CD14-positive monocyte (primary cell): ENCODE data around the gene NTM. TPM values are rescaled to one million over a fixed set of nuclear protein-coding genes. Genes with fewer than 3 reads are reported as not detected.

ENCODE experiments used
- DNase-seq, 3 donors: peaks; one replicate each; pipeline ENCODE4 v3.0.0-alpha.2; 2011 to 2022
- H2AFZ ChIP-seq: 2 replicates; pipeline ENCODE4 v1.6.0; 2012; ENCODE audit warnings: mild to moderate bottlenecking, low read depth, low read length, inconsistent platforms; ENCODE audit not compliant: insufficient read depth, poor library complexity, severe bottlenecking
- H3K27ac ChIP-seq, 2 donors: 1 replicate in 1 of 2; 2 replicates in 1 of 2; pipeline ENCODE4 v1.5.1; 2012 to 2013; ENCODE audit warnings: low read length in 2 of 2, control low read depth in 1 of 2, inconsistent platforms in 1 of 2, low read depth in 1 of 2, mild to moderate bottlenecking in 1 of 2
- H3K27me3 ChIP-seq, 2 donors: one replicate each; pipeline versions ENCODE4 v1.6.0 to v1.6.1; 2011 to 2013; ENCODE audit warnings: low read length in 2 of 2; ENCODE audit not compliant: control insufficient read depth in 2 of 2, insufficient read depth in 2 of 2
- H3K36me3 ChIP-seq, 2 donors: replicated peaks in 1 of 2; 1 replicate in 1 of 2; 2 replicates in 1 of 2; pipeline versions ENCODE4 v1.5.1 to v1.6.1; 2012 to 2013; ENCODE audit warnings: low read length in 2 of 2, control low read depth in 1 of 2, inconsistent platforms in 1 of 2, mild to moderate bottlenecking in 1 of 2; ENCODE audit not compliant: insufficient read depth in 2 of 2, control insufficient read depth in 1 of 2
- H3K4me1 ChIP-seq, 2 donors: 1 replicate in 1 of 2; 2 replicates in 1 of 2; pipeline versions ENCODE4 v1.5.1 to v1.6.1; 2012 to 2013; ENCODE audit warnings: low read length in 2 of 2, control low read depth in 1 of 2, inconsistent platforms in 1 of 2, mild to moderate bottlenecking in 1 of 2, moderate library complexity in 1 of 2; ENCODE audit not compliant: insufficient read depth in 2 of 2, control insufficient read depth in 1 of 2
- H3K4me2 ChIP-seq: replicated peaks from 2 replicates; pipeline ENCODE3; 2012; ENCODE audit warnings: low read length, moderate library complexity, mild to moderate bottlenecking; ENCODE audit not compliant: poor library complexity, severe bottlenecking; ENCODE audit errors: extremely low read depth
- H3K4me3 ChIP-seq, 3 experiments: fragments of 200-600 bp in 1 of 3; sonication (generic) in 1 of 3; replicated peaks in 1 of 3; 1 replicate in 2 of 3; 2 replicates in 1 of 3; pipeline ENCODE4 v1.5.1; 2011 to 2013; ENCODE audit warnings: low read length in 3 of 3, mild to moderate bottlenecking in 3 of 3, control low read depth in 2 of 3, low read depth in 2 of 3, inconsistent platforms in 1 of 3, moderate library complexity in 1 of 3
- H3K79me2 ChIP-seq: 2 replicates; pipeline ENCODE4 v1.6.0; 2012; ENCODE audit warnings: mild to moderate bottlenecking, control low read depth, inconsistent platforms, low read length, moderate library complexity; ENCODE audit not compliant: insufficient read depth
- H3K9ac ChIP-seq: 2 replicates; pipeline ENCODE4 v1.6.0; 2017; ENCODE audit warnings: low read length, mild to moderate bottlenecking; ENCODE audit not compliant: insufficient read depth, poor library complexity, severe bottlenecking
- H3K9me3 ChIP-seq, 2 donors: replicated peaks in 1 of 2; 1 replicate in 1 of 2; 2 replicates in 1 of 2; pipeline versions ENCODE4 v1.5.1 to v1.6.1; 2012 to 2013; ENCODE audit warnings: low read length in 2 of 2, control low read depth in 1 of 2; ENCODE audit not compliant: control insufficient read depth in 1 of 2, insufficient read depth in 1 of 2
- H4K20me1 ChIP-seq: 2 replicates; pipeline ENCODE4 v1.6.0; 2012; ENCODE audit warnings: mild to moderate bottlenecking, low read length, control low read depth, moderate library complexity; ENCODE audit not compliant: insufficient read depth
- H3K27ac Mint-ChIP-seq, 7 donors: one replicate each; pipeline ENCODE4 v1.8.0; 2020; ENCODE audit warnings: mild to moderate bottlenecking in 7 of 7, mixed read lengths in 7 of 7, moderate library complexity in 6 of 7, inconsistent platforms in 2 of 7
- H3K27me3 Mint-ChIP-seq, 3 donors: one replicate each; pipeline ENCODE4 v1.8.0; 2021 to 2022; ENCODE audit warnings: low read depth in 3 of 3, mild to moderate bottlenecking in 3 of 3, mixed read lengths in 3 of 3, moderate library complexity in 3 of 3, inconsistent platforms in 1 of 3
- H3K36me3 Mint-ChIP-seq, 2 donors: one replicate each; pipeline ENCODE4 v1.8.0; 2020; ENCODE audit warnings: mixed read lengths in 2 of 2, inconsistent platforms in 1 of 2, mild to moderate bottlenecking in 1 of 2
- H3K4me1 Mint-ChIP-seq: one replicate; pipeline ENCODE4 v1.8.0; 2020; ENCODE audit warnings: mild to moderate bottlenecking, mixed read lengths
- H3K4me3 Mint-ChIP-seq, 2 donors: one replicate each; pipeline ENCODE4 v1.8.0; 2020; ENCODE audit warnings: mild to moderate bottlenecking in 2 of 2, mixed read lengths in 2 of 2, moderate library complexity in 1 of 2
- H3K9me3 Mint-ChIP-seq, 7 donors: one replicate each; pipeline ENCODE4 v1.8.0; 2020 to 2022; ENCODE audit warnings: mixed read lengths in 7 of 7, mild to moderate bottlenecking in 6 of 7, moderate library complexity in 6 of 7, inconsistent platforms in 2 of 7
- CTCF ChIP-seq: fragments of 200-600 bp; IDR thresholded peaks from one replicate; pipeline ENCODE4 v1.8.0; 2022; ENCODE audit warnings: antibody characterized with exemption, mild to moderate bottlenecking
- WGBS: methylation state at CpG from one replicate; pipeline ENCODE4 v1.1.5; 2013; ENCODE audit warnings: missing lambda C conversion rate; ENCODE audit not compliant: insufficient coverage; 5-methylcytosine and 5-hydroxymethylcytosine counted together
- intact Hi-C, 2 donors: fragments of 100-400 bp; cut with micrococcal nuclease; formaldehyde crosslinking; loops; one replicate each; pipeline versions ENCODE4 v1.15.0 to v1.15.1; 2023
- polyA plus RNA-seq, 3 donors: library from polyadenylated mRNA; depleted of rRNA in 1 of 3; unstranded in 2 of 3; stranded (reverse) in 1 of 3; fragments of 300-500 nt in 2 of 3; fragments of >200 nt in 1 of 3; fragmentation: Illumina TruSeq in 2 of 3; gene quantifications; 1 replicate in 2 of 3; 2 replicates in 1 of 3; pipeline ENCODE4 v1.2.3, GENCODE V29; 2012 to 2021

Gene NTM
- polyA plus RNA-seq, 3 donors = not detected

DNA sequence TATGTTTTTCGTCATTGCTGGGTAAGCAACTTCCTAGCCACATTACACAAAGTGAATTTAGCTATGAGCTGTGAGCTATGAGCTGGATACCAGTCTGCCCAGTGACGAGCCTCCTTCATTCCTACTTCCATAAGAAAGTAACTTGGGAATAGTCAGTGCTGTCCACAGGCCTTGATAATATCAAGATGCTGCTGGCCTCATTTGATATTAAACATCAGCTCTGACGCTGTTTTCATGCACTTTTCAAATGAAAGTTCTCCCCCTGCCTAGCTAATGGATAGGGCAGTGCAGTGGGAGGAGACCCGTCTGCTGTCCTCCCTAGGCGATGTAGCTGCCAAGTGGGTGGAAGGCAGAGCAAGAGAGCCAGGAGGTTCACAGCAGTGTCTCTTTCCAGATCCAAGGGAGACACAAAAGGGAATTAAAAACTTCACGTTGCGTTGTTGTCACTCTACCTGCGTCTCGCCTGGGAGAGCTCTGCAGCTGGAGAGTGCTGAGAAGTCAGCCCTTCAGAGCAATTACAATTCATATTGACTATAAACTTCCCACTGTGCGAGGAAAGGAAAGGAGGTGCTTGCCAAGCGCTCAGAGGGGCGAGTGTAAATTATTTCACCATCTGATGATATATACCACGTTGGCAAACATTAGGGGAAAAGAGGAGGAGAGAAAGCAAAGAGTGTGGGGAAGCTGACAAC, 861.4 kb downstream of the NTM start:
- H3K27me3 Mint-ChIP-seq = peaks cover 0 to 1% (median 0%) of the 10 kb centered on the region in 3 donors
- H3K27ac ChIP-seq = no peak overlapping the region
- intact Hi-C loops = no loop called here
- H3K4me3 Mint-ChIP-seq = no peak overlapping the region
- no peak for DNase-seq
- no peak overlapping the region for H3K9ac ChIP-seq
- no peaks in the 10 kb centered on the region for H3K36me3 Mint-ChIP-seq
- H3K36me3 ChIP-seq = no peaks in the 10 kb centered on the region
- no peak overlapping the region for H3K4me3 ChIP-seq
- H3K79me2 ChIP-seq = no peaks in the 10 kb centered on the region
- peaks cover 0 to 16% (median 5%) of the 10 kb centered on the region in 7 donors for H3K9me3 Mint-ChIP-seq
- no peaks in the 10 kb centered on the region for H4K20me1 ChIP-seq
- no peaks in the 10 kb centered on the region for H3K9me3 ChIP-seq
- H3K27me3 ChIP-seq = no peaks in the 10 kb centered on the region
- no peak overlapping the region for H2AFZ ChIP-seq
- H3K4me1 ChIP-seq = no peaks in the 10 kb centered on the region
- 92% methylated on average over 2 of the region's 13 CpGs for WGBS
- no peak overlapping the region for H3K27ac Mint-ChIP-seq
- no peak for TF ChIP-seq CTCF
- no peaks in the 10 kb centered on the region for H3K4me1 Mint-ChIP-seq
- H3K4me2 ChIP-seq = no peak overlapping the region

DNA sequence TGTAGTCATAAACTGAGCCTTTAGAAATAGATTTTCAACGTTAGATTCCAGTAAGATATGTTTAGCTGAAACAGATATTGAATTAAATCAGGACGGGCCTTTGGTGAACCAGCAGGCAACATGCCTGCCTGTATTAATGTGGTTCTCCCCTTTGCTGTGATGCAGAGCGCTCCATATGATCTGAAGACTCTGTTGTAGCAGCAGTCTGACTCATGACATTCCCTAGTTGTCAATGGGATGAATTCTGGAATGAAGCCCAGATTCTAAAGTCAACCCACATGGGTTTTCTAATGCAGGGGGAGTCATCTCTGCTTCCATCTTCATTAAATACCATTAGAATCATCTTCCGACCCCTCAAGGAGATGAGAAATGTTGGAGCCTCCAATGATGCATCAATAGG, 864.5 kb downstream of the NTM start:
- Histone ChIP-seq H3K27me3 (no peaks in the 10 kb centered on the region), H3K79me2 (no peaks in the 10 kb centered on the region), H4K20me1 (no peaks in the 10 kb centered on the region), H3K9me3 (no peaks in the 10 kb centered on the region), H3K36me3 (no peaks in the 10 kb centered on the region), H3K4me3 (no peak overlapping the region), H3K4me1 (no peaks in the 10 kb centered on the region), H3K27ac (no peak overlapping the region), H3K4me2 (no peak overlapping the region), H2AFZ (no peak overlapping the region), H3K9ac (no peak overlapping the region)
- no peaks in the 10 kb centered on the region for H3K4me1 Mint-ChIP-seq
- DNase-seq = no peak
- H3K27ac Mint-ChIP-seq = no peak overlapping the region
- intact Hi-C loops = no loop called here
- H3K4me3 Mint-ChIP-seq = no peak overlapping the region
- no peak for TF ChIP-seq CTCF
- peaks cover 0 to 1% (median 0%) of the 10 kb centered on the region in 3 donors for H3K27me3 Mint-ChIP-seq
- WGBS = 86% methylated on average over 2 of the region's 4 CpGs
- H3K36me3 Mint-ChIP-seq = no peaks in the 10 kb centered on the region
- peaks cover 0 to 15% (median 3%) of the 10 kb centered on the region in 7 donors for H3K9me3 Mint-ChIP-seq
